ENCODE results near the gene ZFHX3. TPM values are rescaled to one million over a fixed set of nuclear protein-coding genes. Genes with fewer than 3 reads are reported as not detected.

ZFHX3 gene
- total and polyA plus RNA-seq, 2 of the 8 experiments (the other 6 are each of a cell fraction or from before 2014, with no cell fraction given) = 0.08 to 0.99 TPM

GRCh38 chr16:72847187-72848027, 200.5 kb downstream of the ZFHX3 start:
- Histone ChIP-seq H3K23ac (ENCODE audit: insufficient read length) (no peak overlapping the region), H3K4me2 (ENCODE audit: insufficient read depth in 1 of 2, low read depth in 2 of 2, low read length in 2 of 2) (no peak overlapping the region), H2BK15ac (ENCODE audit: low read length) (no peak overlapping the region), H3K27me3 (replicated peaks in 1 of 4; ENCODE audit: control insufficient read depth in 3 of 4, extremely low read depth in 1 of 4, insufficient read depth in 3 of 4, low read length in 3 of 4) (no peaks in the 10 kb centered on the region), H3K9ac (replicated peaks in 1 of 4; ENCODE audit: extremely low read depth in 1 of 4, low read depth in 3 of 4, low read length in 3 of 4) (no peak overlapping the region), H2AFZ (ENCODE audit: low read length) (no peak overlapping the region), H4K8ac (ENCODE audit: extremely low read depth, insufficient read depth, low read length) (no peak overlapping the region), H3K4me3 (ENCODE audit: extremely low read depth in 1 of 4, insufficient read depth in 2 of 4, low read depth in 3 of 4, low read length in 4 of 4) (no peak overlapping the region), H4K20me1 (replicated peaks in 1 of 2; ENCODE audit: control insufficient read depth in 1 of 2, insufficient read depth in 2 of 2, low read length in 2 of 2) (peaks cover 0 to 7% of the 10 kb centered on the region in 2 experiments), H2BK5ac (ENCODE audit: low read depth, low read length) (no peak overlapping the region), H3K23me2 (ENCODE audit: low read depth, low read length) (no peaks in the 10 kb centered on the region; the same call in 1 of the 2 replicates), H4K5ac (ENCODE audit: insufficient read length, low read depth, low read length) (no peak overlapping the region), H3K9me3 (ENCODE audit: insufficient read depth in 2 of 2, low read depth in 1 of 2, low read length in 1 of 2) (no peaks in the 10 kb centered on the region), H3K56ac (replicated peaks; ENCODE audit: insufficient read length, low read depth, low read length) (no peak overlapping the region), H2AK5ac (ENCODE audit: low read depth, low read length) (no peak overlapping the region), H4K91ac (replicated peaks; ENCODE audit: insufficient read length, low read length) (no peak overlapping the region), H3K79me2 (ENCODE audit: control insufficient read depth in 1 of 2, insufficient read depth in 2 of 2, low read length in 2 of 2) (no peaks in the 10 kb centered on the region), H2BK20ac (ENCODE audit: low read length) (no peak overlapping the region), H3K4me1 (replicated peaks in 1 of 4; ENCODE audit: control insufficient read depth in 3 of 4, insufficient read depth in 4 of 4, low read length in 3 of 4) (peaks cover 0 to 9% (median 3%) of the 10 kb centered on the region in 4 experiments; a peak in 3 of 7 replicates), H3K79me1 (ENCODE audit: low read depth, low read length) (no peaks in the 10 kb centered on the region), H2BK12ac (ENCODE audit: low read depth, low read length) (no peak overlapping the region), H3K18ac (ENCODE audit: extremely low read depth, low read length) (no peak overlapping the region), H3K14ac (ENCODE audit: insufficient read length) (no peak overlapping the region), H3K27ac (ENCODE audit: low read depth, low read length) (no peak overlapping the region), H3K4ac (replicated peaks; ENCODE audit: insufficient read length, low read depth, low read length) (no peak overlapping the region), H3K36me3 (ENCODE audit: control insufficient read depth in 2 of 4, insufficient read depth in 4 of 4, low read length in 3 of 4) (no peaks in the 10 kb centered on the region), H2BK120ac (replicated peaks; ENCODE audit: low read depth, low read length) (no peak overlapping the region)
- DNase-seq (ENCODE audit: low read depth in 1 of 2, low spot score in 2 of 2) = no peak
- 69% methylated on average over 11 of the region's 11 CpGs; no CpG with 5 or more reads in 1 of the 2 experiments for WGBS, 2 experiments (ENCODE audit: extremely low coverage in 1 of 2, insufficient coverage in 1 of 2, insufficient read length in 1 of 2, insufficient replicate concordance in 2 of 2, low coverage in 1 of 2, low lambda C conversion rate in 2 of 2, missing lambda C conversion rate in 1 of 2)
- no peak for FAIRE-seq
- ChIA-PET POLR2A (ENCODE audit: partially characterized antibody) (no interaction called here), CTCF (ENCODE audit: partially characterized antibody) (interaction anchor here (0.6 to 25.5 kb wide), 40 partner anchors 6 to 846 kb away, joined by 3 to 376 read pairs (median 4); no protein-coding TSS in a partner anchor)
- TF ChIP-seq SP4 (IDR thresholded peaks at IDR 0.05; ENCODE audit: low read length) (no peak), RAD21 (IDR thresholded peaks at IDR 0.05 in 1 of 2, conservative IDR thresholded peaks at IDR 0.05 in 1 of 2; ENCODE audit: low read depth in 2 of 2, low read length in 2 of 2) (peak; percentile 78), TAF7 (optimal IDR thresholded peaks at IDR 0.05; ENCODE audit: borderline replicate concordance, low read depth, low read length) (no peak), CTCF (IDR thresholded peaks at IDR 0.05; ENCODE audit: control extremely low read depth in 1 of 3, insufficient read depth in 1 of 3, low read depth in 1 of 3, low read length in 3 of 3) (peak; percentile 77 to 88 (median 82))
